ENCODE data around the gene CCIN.

Gene CCIN

DNA sequence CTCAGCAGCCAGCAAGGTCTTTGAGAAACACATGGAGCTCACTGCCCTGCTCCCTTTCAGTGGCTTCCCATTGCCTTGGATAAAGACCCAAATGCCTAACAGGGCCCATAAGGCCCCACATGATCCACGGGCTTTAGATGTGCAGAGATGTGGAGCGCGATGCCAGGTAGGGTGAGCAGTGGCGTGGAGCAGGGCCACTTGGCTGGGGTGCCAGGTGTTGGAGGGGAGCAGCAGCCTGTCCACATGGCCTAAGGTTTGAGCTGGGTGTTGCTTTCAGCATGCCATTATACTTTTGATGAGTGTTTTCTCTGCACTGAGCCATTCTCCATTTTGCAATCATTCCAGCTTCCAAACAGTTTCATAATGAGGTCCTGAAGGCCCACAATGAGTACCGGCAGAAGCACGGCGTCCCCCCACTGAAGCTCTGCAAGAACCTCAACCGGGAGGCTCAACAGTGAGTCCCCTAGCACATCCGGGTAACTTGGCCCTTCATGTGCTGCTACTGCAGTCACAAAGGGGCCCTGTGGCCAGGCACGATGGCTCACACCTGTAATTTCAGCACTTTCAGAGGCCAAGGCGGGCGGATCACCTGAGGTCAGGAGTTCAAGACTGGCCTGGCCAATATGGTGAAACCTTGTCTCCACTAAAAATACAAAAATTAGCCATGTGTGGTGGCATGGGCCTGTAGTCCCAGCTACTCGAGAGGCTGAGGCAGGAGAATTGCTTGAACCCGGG, 21.6 kb upstream of the CCIN start:
- peaks cover 21% of the 10 kb centered on the region for H3K4me1 ChIP-seq (ENCODE audit: insufficient read depth, poor library complexity, severe bottlenecking)
- no peaks in the 10 kb centered on the region for H3K27me3 ChIP-seq (ENCODE audit: insufficient read depth, poor library complexity, severe bottlenecking)
- ATAC-seq (ENCODE audit: low read depth) = no peak
- H3K4me3 ChIP-seq (ENCODE audit: severe bottlenecking) = no peak overlapping the region
- no peaks in the 10 kb centered on the region for H3K36me3 ChIP-seq (ENCODE audit: low read depth)
- DNase-seq (ENCODE audit: low spot score) = no peak
- TF ChIP-seq, protein P1, sequence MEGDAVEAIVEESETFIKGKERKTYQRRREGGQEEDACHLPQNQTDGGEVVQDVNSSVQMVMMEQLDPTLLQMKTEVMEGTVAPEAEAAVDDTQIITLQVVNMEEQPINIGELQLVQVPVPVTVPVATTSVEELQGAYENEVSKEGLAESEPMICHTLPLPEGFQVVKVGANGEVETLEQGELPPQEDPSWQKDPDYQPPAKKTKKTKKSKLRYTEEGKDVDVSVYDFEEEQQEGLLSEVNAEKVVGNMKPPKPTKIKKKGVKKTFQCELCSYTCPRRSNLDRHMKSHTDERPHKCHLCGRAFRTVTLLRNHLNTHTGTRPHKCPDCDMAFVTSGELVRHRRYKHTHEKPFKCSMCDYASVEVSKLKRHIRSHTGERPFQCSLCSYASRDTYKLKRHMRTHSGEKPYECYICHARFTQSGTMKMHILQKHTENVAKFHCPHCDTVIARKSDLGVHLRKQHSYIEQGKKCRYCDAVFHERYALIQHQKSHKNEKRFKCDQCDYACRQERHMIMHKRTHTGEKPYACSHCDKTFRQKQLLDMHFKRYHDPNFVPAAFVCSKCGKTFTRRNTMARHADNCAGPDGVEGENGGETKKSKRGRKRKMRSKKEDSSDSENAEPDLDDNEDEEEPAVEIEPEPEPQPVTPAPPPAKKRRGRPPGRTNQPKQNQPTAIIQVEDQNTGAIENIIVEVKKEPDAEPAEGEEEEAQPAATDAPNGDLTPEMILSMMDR (IDR thresholded peaks at IDR 0.05; ENCODE audit: poor library complexity, severe bottlenecking) = no peak
- no peaks in the 10 kb centered on the region for H3K9me3 ChIP-seq (ENCODE audit: severe bottlenecking)
- no peak overlapping the region for H3K27ac ChIP-seq (ENCODE audit: poor library complexity, severe bottlenecking)

DNA sequence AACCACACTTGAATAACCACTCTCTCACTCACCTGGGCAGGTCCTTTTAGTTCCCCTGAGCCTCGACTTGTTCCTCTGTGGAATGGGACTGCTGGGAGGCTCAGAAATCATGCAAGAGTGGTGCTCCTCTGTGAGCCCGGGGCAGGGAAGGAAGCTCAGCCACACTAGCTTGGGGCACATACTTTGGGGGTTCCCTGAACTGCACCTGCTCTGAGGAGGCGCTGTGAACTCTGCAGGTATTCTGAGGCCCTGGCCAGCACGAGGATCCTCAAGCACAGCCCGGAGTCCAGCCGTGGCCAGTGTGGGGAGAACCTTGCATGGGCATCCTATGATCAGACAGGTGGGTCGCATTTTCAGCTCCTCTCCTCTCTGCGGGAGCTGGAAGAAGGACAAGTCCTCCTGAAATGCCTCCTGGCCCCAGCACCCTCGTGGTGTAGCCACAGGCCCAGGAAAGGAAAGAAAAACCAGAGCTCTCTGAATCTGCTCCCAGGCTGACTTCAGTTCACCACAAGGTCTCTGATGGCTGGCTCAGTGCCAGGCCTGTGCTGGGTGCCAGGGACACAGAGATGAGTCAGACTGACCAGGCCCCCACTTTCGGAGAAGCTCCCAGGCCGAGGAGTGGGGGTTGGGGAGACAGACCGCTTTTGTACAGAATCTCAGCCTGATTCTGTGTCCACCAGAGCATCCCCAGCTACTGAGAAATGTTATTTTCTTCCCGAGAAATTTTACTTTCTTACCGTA, 20.7 kb upstream of the CCIN start:
- peak overlapping the region; percentile 21 for H3K27ac ChIP-seq (ENCODE audit: poor library complexity, severe bottlenecking)
- peak; percentile 91 for DNase-seq (ENCODE audit: low spot score)
- no peaks in the 10 kb centered on the region for H3K36me3 ChIP-seq (ENCODE audit: low read depth)

DNA sequence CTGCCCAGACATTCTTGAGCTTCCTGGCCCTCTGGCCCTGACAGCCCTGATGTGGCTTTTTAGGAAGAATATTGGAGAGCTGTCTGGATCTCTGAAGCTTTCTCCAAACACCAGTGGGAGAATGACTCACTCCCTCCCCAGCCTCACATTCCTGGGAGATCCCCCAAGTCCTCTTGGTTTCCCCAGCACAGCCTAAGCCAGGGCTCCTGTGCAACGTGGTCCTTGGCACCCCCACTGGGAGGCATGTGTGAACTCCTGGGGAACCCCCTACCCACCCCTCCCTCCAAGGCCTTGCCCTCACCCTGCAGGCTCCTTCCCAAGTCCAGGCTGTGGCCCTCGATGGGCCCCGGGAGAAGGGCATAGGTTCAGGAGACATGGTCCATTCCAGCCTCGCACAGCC, 20.0 kb upstream of the CCIN start:
- Histone ChIP-seq H3K27me3 (ENCODE audit: insufficient read depth, poor library complexity, severe bottlenecking) (no peaks in the 10 kb centered on the region), H3K36me3 (ENCODE audit: low read depth) (no peaks in the 10 kb centered on the region), H3K4me1 (ENCODE audit: insufficient read depth, poor library complexity, severe bottlenecking) (peaks cover 23% of the 10 kb centered on the region), H3K9me3 (ENCODE audit: severe bottlenecking) (no peaks in the 10 kb centered on the region), H3K27ac (ENCODE audit: poor library complexity, severe bottlenecking) (peak overlapping the region; percentile 21), H3K4me3 (ENCODE audit: severe bottlenecking) (no peak overlapping the region)
- peak; percentile 60 for ATAC-seq (ENCODE audit: low read depth)
- no peak for DNase-seq (ENCODE audit: low spot score)
- TF ChIP-seq, protein P1 (IDR thresholded peaks at IDR 0.05; ENCODE audit: poor library complexity, severe bottlenecking) = no peak

More for the DNA sequence above, 20.7 kb upstream of the CCIN start:
- peak; percentile 83 for ATAC-seq (ENCODE audit: low read depth)
- no peaks in the 10 kb centered on the region for H3K27me3 ChIP-seq (ENCODE audit: insufficient read depth, poor library complexity, severe bottlenecking)
- no peak overlapping the region for H3K4me3 ChIP-seq (ENCODE audit: severe bottlenecking)
- H3K4me1 ChIP-seq (ENCODE audit: insufficient read depth, poor library complexity, severe bottlenecking) = peaks cover 21% of the 10 kb centered on the region
- no peaks in the 10 kb centered on the region for H3K9me3 ChIP-seq (ENCODE audit: severe bottlenecking)
- TF ChIP-seq, protein P1 (IDR thresholded peaks at IDR 0.05; ENCODE audit: poor library complexity, severe bottlenecking) = no peak

DNA sequence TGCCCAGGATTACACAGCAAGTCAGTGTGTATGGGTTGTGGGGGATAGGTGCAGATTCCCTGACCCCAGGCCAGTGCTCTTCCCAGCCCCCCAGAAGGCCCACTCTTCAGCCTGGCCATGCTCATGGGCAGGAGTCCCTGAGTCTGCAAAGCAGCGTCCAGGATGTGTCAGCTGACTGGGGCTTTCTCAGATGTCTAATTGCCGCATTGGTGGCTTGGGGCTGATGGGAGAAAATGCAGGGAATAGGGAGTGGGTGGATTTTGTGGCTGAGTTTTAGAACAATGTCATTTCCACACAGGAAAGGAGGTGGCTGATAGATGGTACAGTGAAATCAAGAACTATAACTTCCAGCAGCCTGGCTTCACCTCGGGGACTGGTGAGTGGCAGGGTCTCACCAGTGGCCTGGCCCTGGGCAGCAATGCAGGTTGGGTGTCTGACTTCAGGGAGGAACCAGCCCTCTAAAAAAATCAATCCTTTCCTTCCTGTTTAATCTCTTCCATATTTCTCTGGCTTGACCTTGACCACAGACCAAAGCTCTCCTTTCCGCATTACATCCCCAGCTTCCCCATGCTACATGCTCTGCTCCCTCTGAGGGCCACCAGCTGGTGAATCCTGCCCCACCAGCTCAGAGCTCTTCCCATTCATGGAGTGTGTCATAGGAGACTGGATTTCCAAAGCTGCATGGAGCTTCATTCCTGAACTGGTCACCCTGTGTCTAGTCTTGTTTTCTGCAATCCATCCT, 18.4 kb upstream of the CCIN start:
- H3K36me3 ChIP-seq (ENCODE audit: low read depth) = no peaks in the 10 kb centered on the region
- ATAC-seq (ENCODE audit: low read depth) (no peak), DNase-seq (ENCODE audit: low spot score) (no peak)
- H3K9me3 ChIP-seq (ENCODE audit: severe bottlenecking) = no peaks in the 10 kb centered on the region
- TF ChIP-seq, protein P1 (IDR thresholded peaks at IDR 0.05; ENCODE audit: poor library complexity, severe bottlenecking) = no peak
- no peak overlapping the region for H3K4me3 ChIP-seq (ENCODE audit: severe bottlenecking)
- peaks cover 29% of the 10 kb centered on the region for H3K4me1 ChIP-seq (ENCODE audit: insufficient read depth, poor library complexity, severe bottlenecking)
- no peak overlapping the region for H3K27ac ChIP-seq (ENCODE audit: poor library complexity, severe bottlenecking)
- no peaks in the 10 kb centered on the region for H3K27me3 ChIP-seq (ENCODE audit: insufficient read depth, poor library complexity, severe bottlenecking)

Measured in RWPE2 (cell line).